Measurements from ENCODE around the gene SLC16A13. TPM values are rescaled to one million over a fixed set of nuclear protein-coding genes. Genes with fewer than 3 reads are reported as not detected.
"Not testable (repeated sequence)": the region's sequence is repeated elsewhere in the genome, so short reads cannot be mapped to it uniquely, and the experiment has no call there.

The SLC16A13 gene, protein sequence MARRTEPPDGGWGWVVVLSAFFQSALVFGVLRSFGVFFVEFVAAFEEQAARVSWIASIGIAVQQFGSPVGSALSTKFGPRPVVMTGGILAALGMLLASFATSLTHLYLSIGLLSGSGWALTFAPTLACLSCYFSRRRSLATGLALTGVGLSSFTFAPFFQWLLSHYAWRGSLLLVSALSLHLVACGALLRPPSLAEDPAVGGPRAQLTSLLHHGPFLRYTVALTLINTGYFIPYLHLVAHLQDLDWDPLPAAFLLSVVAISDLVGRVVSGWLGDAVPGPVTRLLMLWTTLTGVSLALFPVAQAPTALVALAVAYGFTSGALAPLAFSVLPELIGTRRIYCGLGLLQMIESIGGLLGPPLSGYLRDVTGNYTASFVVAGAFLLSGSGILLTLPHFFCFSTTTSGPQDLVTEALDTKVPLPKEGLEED
- total RNA-seq: 1 to 10 TPM; 2.7 to 5.6 (median 3.6) TPM

DNA sequence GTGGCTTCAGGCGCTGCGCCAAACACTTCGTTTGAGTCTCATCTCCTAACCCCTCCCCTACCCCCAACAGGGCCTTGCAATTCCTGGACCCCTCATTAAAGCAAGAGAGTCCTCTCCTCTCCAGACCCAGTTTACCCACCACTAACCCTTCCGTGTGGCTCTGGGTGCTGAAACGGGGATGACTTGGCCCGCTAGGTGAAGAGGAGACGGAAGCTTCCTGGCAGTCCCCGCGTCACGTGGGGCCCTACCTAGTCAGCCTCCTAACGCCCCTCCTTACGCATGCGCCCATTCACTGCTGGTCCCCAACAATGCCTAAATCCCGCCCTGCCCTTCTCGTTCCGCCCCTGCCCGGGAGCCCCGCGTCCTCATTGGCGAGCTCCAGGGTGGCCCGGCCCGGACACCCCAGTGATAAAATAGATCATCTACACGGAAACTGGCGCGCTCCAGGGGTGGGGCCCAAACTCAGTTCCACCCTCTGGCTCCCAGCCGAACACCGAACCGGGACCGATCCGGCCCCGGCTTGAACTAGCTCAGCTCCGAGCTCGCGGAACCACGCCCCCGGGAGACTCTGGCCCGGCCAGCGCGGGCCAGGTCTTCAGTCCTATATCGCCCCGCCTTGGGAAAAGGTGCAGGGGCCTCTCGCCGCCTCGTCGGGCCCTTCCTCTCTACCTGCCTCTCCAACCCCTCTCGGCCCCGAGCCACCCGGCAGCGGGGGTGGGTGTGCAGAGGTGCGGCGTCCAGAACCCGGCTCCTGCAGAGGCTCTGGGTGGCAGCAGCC, at the start of gene SLC16A13:
Gene SLC16A13, plus strand, starts transcription at position 425 of the 778 bp plus-strand sequence. CDS start 368 bp downstream, outside the sequence.
- H3K4me3 ChIP-seq: peak within 1 kb of the TSS; percentile 57 to 75 (median 66)
- no peaks in the 10 kb centered on the region for H3K36me3 ChIP-seq
- peak within 1 kb of the TSS; percentile 83 to 94 (median 90) for H3K27ac ChIP-seq
- peak in 3 of 4 donors; percentile 28 to 87 (median 46) for TF ChIP-seq POLR2A (IDR thresholded peaks at IDR 0.05)
- TF ChIP-seq, protein P1, sequence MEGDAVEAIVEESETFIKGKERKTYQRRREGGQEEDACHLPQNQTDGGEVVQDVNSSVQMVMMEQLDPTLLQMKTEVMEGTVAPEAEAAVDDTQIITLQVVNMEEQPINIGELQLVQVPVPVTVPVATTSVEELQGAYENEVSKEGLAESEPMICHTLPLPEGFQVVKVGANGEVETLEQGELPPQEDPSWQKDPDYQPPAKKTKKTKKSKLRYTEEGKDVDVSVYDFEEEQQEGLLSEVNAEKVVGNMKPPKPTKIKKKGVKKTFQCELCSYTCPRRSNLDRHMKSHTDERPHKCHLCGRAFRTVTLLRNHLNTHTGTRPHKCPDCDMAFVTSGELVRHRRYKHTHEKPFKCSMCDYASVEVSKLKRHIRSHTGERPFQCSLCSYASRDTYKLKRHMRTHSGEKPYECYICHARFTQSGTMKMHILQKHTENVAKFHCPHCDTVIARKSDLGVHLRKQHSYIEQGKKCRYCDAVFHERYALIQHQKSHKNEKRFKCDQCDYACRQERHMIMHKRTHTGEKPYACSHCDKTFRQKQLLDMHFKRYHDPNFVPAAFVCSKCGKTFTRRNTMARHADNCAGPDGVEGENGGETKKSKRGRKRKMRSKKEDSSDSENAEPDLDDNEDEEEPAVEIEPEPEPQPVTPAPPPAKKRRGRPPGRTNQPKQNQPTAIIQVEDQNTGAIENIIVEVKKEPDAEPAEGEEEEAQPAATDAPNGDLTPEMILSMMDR (IDR thresholded peaks at IDR 0.05): no peak
- H3K27me3 ChIP-seq: peaks cover 0 to 3% (median 0%) of the 10 kb centered on the region in 4 donors
- DNase-seq: peak; percentile 92
- H3K9me3 ChIP-seq: no peaks in the 10 kb centered on the region
- intact Hi-C loops (cut with DNase I): no loop called here
- 0 to 1% methylated on average over 11 to 13 of the region's 52 CpGs for WGBS, 2 donors
- peaks cover 11 to 59% (median 12%) of the 10 kb centered on the region in 3 donors for H3K4me1 ChIP-seq

DNA sequence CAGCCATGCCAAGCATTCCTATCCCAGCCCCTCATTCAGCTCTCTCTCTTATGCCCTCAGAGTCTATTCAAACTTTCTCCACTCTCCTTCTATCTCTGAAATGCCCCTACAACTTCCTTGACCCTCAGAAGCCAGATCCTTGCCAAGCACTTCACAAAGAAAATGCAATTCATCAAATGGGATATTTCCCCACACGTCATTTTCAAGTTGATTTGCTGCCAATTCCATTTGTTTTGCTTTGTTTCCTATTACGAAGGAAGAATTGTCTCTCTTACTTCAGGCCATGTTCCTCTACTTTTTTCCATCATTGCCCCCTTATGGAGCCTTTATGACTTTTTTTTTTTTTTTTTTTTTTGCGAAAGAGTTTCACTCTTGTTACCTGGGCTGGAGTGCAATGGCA, 49.1 kb upstream of the SLC16A13 start:
- Histone ChIP-seq H3K36me3 (no peaks in the 10 kb centered on the region), H3K27me3 (no peaks in the 10 kb centered on the region), H3K4me1 (peaks cover 0 to 16% (median 0%) of the 10 kb centered on the region in 3 donors), H3K27ac (no peak overlapping the region), H3K4me3 (no peak overlapping the region), H3K9me3 (no peaks in the 10 kb centered on the region)
- intact Hi-C loops (cut with DNase I): no loop called here
- WGBS, 2 donors: 16 to 32% methylated on average over 2 to 3 of the region's 3 CpGs
- no peak for DNase-seq
- no peak for TF ChIP-seq POLR2A (IDR thresholded peaks at IDR 0.05)
- TF ChIP-seq, protein P1 (IDR thresholded peaks at IDR 0.05): no peak

DNA sequence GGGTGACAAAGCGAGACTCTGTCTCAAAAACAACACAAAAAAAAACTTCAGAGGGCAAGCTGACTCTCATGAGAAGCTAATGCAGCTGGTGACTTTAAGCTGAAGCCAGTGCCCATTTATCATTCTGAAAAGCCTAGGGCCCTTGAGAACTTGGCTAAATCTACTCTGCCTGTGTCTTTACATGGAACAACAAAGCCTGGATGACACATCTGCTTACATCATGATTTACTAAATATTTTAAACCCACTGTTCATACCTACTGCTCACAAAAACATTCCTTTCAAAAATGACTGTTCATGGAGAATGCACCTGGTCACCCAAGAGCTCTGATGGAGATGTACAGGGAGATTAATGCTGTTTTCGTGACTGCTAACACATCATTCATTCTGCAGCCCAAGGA, 46.0 kb upstream of the SLC16A13 start:
- Histone ChIP-seq H3K4me3 (no peak overlapping the region), H3K4me1 (peaks cover 0 to 25% (median 0%) of the 10 kb centered on the region in 3 donors), H3K9me3 (no peaks in the 10 kb centered on the region), H3K36me3 (no peaks in the 10 kb centered on the region), H3K27ac (peak overlapping the region in 2 of 4 donors; percentile 17 to 70), H3K27me3 (no peaks in the 10 kb centered on the region)
- DNase-seq: no peak
- TF ChIP-seq, protein P1 (IDR thresholded peaks at IDR 0.05): no peak
- WGBS, 2 donors: 74 to 81% methylated on average over 2 of the region's 2 CpGs
- intact Hi-C loops (cut with DNase I): loop anchor here (10.0 kb wide), 1 partner anchor 155 kb away; the partner anchor contains the start of gene TEKT1

DNA sequence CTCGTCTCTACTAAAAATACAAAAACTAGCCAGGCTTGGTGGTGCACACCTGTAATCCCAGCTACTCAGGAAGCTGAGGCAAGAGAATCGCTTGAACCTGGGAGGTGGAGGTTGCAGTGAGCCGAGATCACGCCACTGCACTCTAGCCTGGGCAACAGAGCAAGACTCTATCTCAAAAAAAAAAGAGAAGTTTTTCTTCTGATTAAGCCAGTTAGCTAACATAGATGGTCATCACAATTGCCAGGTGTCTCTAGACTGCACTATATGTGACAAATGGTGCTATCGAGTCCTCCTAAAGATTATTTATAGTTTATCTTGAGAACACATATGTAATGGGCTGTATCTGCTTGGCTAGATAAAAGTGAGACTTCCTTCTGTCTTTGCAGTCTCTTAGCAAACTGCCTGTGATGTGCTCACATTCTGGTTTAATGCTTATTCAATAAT, 42.2 kb upstream of the SLC16A13 start:
- not testable (repeated sequence) for H3K4me3 ChIP-seq, H3K9me3 ChIP-seq, H3K27me3 ChIP-seq, H3K36me3 ChIP-seq, DNase-seq
- intact Hi-C loops (cut with DNase I): loop anchor here (10.0 kb wide), 1 partner anchor 159 kb away; the partner anchor contains the start of gene TEKT1
- 64 to 85% methylated on average over 2 to 5 of the region's 5 CpGs for WGBS, 2 donors
- H3K27ac ChIP-seq: peak overlapping the region in 1 of 4 donors; percentile 3
- H3K4me1 ChIP-seq: peaks cover 0 to 40% (median 12%) of the 10 kb centered on the region in 3 donors

DNA sequence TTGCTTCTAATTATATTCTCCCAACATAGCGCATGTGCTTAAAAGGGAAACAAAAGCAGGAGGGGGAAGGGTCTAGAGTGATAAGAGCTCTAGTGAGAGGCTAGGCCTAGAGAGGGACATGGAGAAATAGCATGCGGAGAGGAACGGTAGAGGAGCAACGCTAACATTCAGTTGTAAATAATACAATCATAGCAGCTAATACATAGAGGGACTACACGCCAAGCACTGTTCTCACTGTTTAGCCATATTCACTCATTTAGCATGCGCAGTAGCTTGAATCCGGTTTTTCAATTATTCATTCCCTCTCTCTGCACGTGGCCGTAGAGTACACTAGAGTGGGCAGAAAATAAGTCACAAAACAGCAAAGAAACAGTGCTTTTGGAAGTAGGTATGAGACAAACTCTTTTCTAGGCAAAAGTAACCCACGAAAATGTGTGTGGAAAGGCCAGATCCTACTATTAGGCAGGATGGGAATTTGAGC, 41.7 kb upstream of the SLC16A13 start:
- H3K4me3 ChIP-seq: no peak overlapping the region
- peaks cover 0 to 40% (median 12%) of the 10 kb centered on the region in 3 donors for H3K4me1 ChIP-seq
- H3K27me3 ChIP-seq: no peaks in the 10 kb centered on the region
- 86 to 93% methylated on average over 10 of the region's 10 CpGs for WGBS, 2 donors
- no peaks in the 10 kb centered on the region for H3K9me3 ChIP-seq
- H3K36me3 ChIP-seq: peaks cover 0 to 13% (median 0%) of the 10 kb centered on the region in 3 donors
- intact Hi-C loops (cut with DNase I): loop anchor here (10.0 kb wide), 1 partner anchor 159 kb away; the partner anchor contains the start of gene TEKT1
- no peak for DNase-seq
- peak overlapping the region in 1 of 4 donors; percentile 3 for H3K27ac ChIP-seq
- TF ChIP-seq POLR2A (IDR thresholded peaks at IDR 0.05): no peak
- TF ChIP-seq, protein P1 (IDR thresholded peaks at IDR 0.05): no peak
